ENCODE measurements around the gene B9D2.

DNA sequence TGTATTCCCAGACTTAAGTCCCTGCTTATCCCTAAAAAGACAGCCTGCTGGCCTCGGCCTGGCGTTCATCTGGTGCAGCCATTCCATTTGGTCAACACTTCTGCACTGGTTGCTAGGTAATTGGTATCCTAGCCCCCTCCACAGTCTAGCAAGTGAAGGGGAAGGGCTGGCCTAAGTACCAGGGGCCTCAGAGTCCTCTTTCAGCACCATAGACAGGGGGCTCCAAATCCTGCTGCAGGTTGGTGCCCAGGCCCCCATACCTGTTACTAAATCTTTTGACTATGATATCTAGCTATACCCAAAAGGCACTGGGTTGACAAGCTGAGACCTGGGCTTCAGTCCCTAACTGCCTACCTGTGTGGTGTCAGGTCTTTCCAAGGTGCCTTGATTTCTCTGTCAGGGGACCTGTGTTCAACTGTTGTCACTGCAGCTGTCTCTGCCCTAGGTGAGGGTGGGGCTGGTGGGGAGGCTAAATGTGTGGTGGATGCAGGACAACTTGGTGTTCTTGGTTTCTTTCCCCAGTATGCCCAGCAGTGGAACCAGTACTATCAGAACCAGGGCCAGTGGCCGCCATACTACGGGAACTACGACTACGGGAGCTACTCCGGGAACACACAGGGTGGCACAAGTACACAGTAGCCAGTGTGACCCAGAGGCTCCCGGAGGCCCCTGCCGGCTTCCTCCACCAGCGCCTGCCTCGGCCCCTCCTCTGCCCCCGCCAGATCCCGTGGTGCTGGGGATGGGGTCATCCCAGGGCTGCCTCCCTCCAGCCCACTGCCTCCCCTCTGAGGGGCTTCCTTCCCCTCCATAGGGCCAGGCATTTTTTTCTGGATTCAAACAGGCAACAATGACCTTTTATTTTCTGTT lies 57.8 kb downstream of the B9D2 start:
- TF ChIP-seq POLR2A (IDR thresholded peaks at IDR 0.05), result no peak
- TF ChIP-seq, protein P1, sequence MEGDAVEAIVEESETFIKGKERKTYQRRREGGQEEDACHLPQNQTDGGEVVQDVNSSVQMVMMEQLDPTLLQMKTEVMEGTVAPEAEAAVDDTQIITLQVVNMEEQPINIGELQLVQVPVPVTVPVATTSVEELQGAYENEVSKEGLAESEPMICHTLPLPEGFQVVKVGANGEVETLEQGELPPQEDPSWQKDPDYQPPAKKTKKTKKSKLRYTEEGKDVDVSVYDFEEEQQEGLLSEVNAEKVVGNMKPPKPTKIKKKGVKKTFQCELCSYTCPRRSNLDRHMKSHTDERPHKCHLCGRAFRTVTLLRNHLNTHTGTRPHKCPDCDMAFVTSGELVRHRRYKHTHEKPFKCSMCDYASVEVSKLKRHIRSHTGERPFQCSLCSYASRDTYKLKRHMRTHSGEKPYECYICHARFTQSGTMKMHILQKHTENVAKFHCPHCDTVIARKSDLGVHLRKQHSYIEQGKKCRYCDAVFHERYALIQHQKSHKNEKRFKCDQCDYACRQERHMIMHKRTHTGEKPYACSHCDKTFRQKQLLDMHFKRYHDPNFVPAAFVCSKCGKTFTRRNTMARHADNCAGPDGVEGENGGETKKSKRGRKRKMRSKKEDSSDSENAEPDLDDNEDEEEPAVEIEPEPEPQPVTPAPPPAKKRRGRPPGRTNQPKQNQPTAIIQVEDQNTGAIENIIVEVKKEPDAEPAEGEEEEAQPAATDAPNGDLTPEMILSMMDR (IDR thresholded peaks at IDR 0.05), result no peak

Data from testis (tissue), 2 donors.